NT2/D1 (cell line): ENCODE measurements around the gene HSD17B1.
"Not testable (repeated sequence)": the region's sequence is repeated elsewhere in the genome, so short reads cannot be mapped to it uniquely, and the experiment has no call there.

Experiments
- DNase-seq: peaks from one replicate; pipeline ENCODE4 v3.0.0-alpha.2; 2011; ENCODE audit warnings: low read depth, low spot score
- H3K27me3 ChIP-seq: 2 replicates; pipeline ENCODE4 v1.6.0; 2011; ENCODE audit warnings: mild to moderate bottlenecking; ENCODE audit not compliant: insufficient read length, insufficient read depth
- H3K36me3 ChIP-seq: 2 replicates; pipeline ENCODE4 v1.6.1; 2011; ENCODE audit warnings: mild to moderate bottlenecking, low read length, mixed read lengths; ENCODE audit not compliant: insufficient read depth, insufficient read length
- H3K4me1 ChIP-seq: 2 replicates; pipeline ENCODE4 v1.5.1; 2011; ENCODE audit not compliant: insufficient read depth, insufficient read length
- H3K4me3 ChIP-seq: 2 replicates; pipeline ENCODE4 v1.5.1; 2011; ENCODE audit warnings: low read depth; ENCODE audit not compliant: insufficient read length
- H3K9ac ChIP-seq: 2 replicates; pipeline ENCODE4 v1.6.0; 2011; ENCODE audit warnings: low read depth; ENCODE audit not compliant: insufficient read length
- H3K9me3 ChIP-seq: 2 replicates; pipeline ENCODE4 v1.5.1; 2011; ENCODE audit warnings: mild to moderate bottlenecking, low read length; ENCODE audit not compliant: insufficient read depth
- SUZ12 ChIP-seq: IDR thresholded peaks from 2 replicates; pipeline ENCODE4 v1.6.1; 2011; ENCODE audit not compliant: insufficient read length, insufficient read depth; ENCODE audit errors: extremely low read depth
- YY1 ChIP-seq: IDR thresholded peaks from 2 replicates; pipeline ENCODE4 v1.6.1; 2011; ENCODE audit not compliant: insufficient read length, insufficient read depth
- ZNF274 ChIP-seq: IDR thresholded peaks from 2 replicates; pipeline ENCODE4 v1.6.1; 2011; ENCODE audit warnings: mild to moderate bottlenecking, low read depth, low read length

The HSD17B1 gene

DNA sequence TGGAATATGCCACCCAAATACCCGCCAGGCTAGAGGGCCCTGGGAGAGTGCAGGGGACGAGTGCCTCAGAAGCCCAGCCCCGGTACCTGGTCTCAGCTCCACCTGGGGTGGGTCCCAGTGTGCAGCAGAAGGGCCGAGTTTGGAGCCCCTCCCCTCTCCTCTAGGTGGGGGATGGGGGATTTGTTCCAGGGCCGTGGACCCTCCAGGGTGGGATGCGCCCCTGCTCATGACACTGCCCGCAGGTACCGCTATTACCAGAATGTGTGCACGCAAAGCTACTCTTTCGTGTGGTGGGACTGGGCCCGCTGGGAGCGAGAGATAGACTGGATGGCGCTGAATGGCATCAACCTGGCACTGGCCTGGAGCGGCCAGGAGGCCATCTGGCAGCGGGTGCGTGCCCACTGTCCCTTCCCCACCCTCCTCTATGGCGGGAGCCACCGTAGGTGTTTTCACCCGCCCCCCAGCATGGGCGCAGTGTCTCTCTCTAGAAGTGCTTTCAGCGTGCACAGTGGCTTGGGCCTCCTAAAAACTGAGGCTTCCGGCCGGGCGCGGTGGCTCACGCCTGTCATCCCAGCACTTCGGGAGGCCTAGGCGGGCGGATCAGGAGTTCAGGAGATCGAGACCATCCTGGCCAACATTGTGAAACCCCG lies 15.4 kb upstream of the HSD17B1 start:
- H3K36me3 ChIP-seq = peaks cover 32% of the 10 kb centered on the region
- H3K9ac ChIP-seq = peak overlapping the region; percentile 85
- no peak for DNase-seq
- H3K27me3 ChIP-seq = no peaks in the 10 kb centered on the region
- H3K9me3 ChIP-seq = no peaks in the 10 kb centered on the region
- H3K4me3 ChIP-seq = peak overlapping the region; percentile 75
- TF ChIP-seq YY1 (no peak), ZNF274 (no peak), SUZ12 (no peak)
- H3K4me1 ChIP-seq = peaks cover 14% of the 10 kb centered on the region

DNA sequence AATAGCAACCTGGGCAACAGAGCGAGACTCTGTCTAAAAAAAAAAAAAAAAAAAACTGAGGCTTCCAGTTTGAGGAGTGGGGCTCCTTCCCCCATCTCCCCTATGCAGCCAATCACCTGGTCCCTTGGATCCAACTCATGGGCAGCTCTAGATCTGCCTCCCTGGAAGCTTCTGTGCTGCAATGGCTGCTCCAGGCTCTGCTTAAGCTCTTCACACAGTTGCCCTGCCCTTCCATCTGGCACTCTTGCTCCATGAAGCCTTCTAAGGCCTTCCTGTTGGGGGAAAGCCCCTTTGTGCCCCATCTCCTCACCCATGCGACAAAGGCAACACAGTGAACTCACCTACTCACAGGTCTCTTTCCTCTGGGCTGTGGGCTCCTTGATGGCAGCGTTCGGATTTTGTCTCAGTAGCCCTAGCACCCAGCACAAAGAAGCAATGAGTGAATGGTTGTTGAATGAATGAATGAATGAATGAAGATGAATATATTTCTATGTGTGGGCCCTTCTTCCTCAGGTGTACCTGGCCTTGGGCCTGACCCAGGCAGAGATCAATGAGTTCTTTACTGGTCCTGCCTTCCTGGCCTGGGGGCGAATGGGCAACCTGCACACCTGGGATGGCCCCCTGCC lies 14.8 kb upstream of the HSD17B1 start:
- Histone ChIP-seq H3K9ac (peak overlapping the region; percentile 42), H3K27me3 (no peaks in the 10 kb centered on the region), H3K4me1 (peaks cover 14% of the 10 kb centered on the region), H3K4me3 (no peak overlapping the region), H3K36me3 (peaks cover 38% of the 10 kb centered on the region), H3K9me3 (no peaks in the 10 kb centered on the region)
- DNase-seq = no peak
- TF ChIP-seq SUZ12 (no peak), ZNF274 (no peak), YY1 (no peak)

DNA sequence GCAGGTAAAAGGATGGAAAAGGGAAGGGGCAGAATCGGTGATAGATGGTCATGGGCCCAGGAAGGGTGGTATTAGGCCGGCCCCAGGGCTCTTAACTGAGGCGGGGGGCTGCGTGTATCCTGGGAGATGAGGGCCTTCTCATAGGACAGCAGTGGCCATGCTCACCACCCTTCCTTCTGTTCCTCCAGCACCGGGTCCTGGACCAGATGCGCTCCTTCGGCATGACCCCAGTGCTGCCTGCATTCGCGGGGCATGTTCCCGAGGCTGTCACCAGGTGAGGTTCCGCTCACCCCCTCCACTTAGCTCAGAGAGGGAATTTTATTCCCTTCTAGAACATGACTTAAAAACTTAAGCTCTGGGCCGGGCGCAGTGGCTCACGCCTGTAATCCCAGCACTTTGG lies 14.2 kb upstream of the HSD17B1 start:
- Histone ChIP-seq H3K9me3 (no peaks in the 10 kb centered on the region), H3K9ac (peak overlapping the region; percentile 29), H3K27me3 (no peaks in the 10 kb centered on the region), H3K4me3 (no peak overlapping the region), H3K36me3 (peaks cover 44% of the 10 kb centered on the region), H3K4me1 (peaks cover 14% of the 10 kb centered on the region)
- no peak for TF ChIP-seq SUZ12
- TF ChIP-seq ZNF274 = no peak
- TF ChIP-seq YY1 = no peak
- DNase-seq = no peak

DNA sequence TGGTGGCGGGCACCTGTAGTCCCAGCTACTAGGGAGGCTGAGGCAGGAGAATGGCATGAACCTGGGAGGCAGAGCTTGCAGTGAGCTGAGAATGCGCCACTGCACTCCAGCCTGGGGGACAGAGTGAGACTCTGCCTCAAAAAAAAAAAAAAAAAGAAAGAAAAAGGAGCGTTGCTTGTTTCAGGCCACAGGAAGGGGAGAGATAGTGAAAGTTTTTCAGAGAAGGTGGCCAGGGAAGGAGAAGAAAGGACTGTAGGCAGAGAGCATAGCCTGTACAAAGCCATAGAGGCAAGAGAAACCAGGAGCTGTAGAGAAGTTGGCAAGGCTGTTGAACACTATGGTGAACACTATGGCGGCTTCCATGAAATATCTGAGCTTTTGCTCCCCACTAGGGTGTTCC lies 12.2 kb upstream of the HSD17B1 start:
- not testable (repeated sequence) for H3K9me3 ChIP-seq, H3K27me3 ChIP-seq, DNase-seq, H3K4me1 ChIP-seq, H3K4me3 ChIP-seq, H3K9ac ChIP-seq
- peaks cover 60% of the 10 kb centered on the region for H3K36me3 ChIP-seq

DNA sequence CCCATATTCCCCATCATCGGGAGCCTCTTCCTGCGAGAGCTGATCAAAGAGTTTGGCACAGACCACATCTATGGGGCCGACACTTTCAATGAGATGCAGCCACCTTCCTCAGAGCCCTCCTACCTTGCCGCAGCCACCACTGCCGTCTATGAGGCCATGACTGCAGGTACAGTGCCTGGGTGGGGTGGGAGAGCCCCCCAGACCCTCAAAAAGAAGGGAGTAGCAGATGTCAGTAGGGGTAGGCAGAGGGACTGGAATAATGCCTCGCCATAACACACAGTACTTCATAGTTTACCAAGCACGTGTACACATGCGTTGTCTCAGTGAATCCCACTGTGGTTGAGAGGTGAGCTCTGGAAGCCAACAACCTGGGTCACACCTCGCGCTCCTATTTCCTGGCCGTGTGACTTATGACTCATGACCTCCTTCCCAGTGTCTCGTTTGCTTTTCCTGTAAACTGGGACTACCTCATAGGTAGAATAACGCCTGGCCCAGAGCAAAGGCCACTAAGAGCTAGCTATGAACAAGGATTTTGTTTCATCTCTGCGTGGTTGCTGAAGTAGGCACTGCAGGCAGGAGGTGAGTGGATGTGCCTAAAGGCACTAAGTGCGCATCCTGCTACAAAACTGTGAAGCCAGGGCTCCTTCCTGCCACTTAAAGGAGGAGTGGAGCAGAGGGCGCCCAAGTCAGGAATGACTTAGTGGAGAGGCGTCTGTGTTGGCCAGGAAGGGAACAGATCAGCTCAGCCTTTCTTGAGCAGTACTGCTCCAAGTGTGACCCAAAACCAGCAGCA lies 11.5 kb upstream of the HSD17B1 start:
- Histone ChIP-seq H3K4me3 (no peak overlapping the region), H3K4me1 (peaks cover 9% of the 10 kb centered on the region), H3K36me3 (peaks cover 60% of the 10 kb centered on the region), H3K27me3 (no peaks in the 10 kb centered on the region), H3K9me3 (no peaks in the 10 kb centered on the region), H3K9ac (no peak overlapping the region)
- TF ChIP-seq ZNF274 (no peak), YY1 (no peak), SUZ12 (no peak)
- no peak for DNase-seq

DNA sequence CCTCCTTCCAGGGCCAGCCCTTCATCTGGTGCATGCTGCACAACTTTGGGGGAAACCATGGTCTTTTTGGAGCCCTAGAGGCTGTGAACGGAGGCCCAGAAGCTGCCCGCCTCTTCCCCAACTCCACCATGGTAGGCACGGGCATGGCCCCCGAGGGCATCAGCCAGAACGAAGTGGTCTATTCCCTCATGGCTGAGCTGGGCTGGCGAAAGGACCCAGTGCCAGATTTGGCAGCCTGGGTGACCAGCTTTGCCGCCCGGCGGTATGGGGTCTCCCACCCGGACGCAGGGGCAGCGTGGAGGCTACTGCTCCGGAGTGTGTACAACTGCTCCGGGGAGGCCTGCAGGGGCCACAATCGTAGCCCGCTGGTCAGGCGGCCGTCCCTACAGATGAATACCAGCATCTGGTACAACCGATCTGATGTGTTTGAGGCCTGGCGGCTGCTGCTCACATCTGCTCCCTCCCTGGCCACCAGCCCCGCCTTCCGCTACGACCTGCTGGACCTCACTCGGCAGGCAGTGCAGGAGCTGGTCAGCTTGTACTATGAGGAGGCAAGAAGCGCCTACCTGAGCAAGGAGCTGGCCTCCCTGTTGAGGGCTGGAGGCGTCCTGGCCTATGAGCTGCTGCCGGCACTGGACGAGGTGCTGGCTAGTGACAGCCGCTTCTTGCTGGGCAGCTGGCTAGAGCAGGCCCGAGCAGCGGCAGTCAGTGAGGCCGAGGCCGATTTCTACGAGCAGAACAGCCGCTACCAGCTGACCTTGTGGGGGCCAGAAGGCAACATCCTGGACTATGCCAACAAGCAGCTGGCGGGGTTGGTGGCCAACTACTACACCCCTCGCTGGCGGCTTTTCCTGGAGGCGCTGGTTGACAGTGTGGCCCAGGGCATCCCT lies 9.3 kb upstream of the HSD17B1 start:
- H3K9ac ChIP-seq = no peak overlapping the region
- peaks cover 3% of the 10 kb centered on the region for H3K4me1 ChIP-seq
- DNase-seq = no peak
- H3K4me3 ChIP-seq = no peak overlapping the region
- H3K36me3 ChIP-seq = peaks cover 53% of the 10 kb centered on the region
- no peaks in the 10 kb centered on the region for H3K27me3 ChIP-seq
- TF ChIP-seq SUZ12 = no peak
- no peak for TF ChIP-seq YY1
- TF ChIP-seq ZNF274 = no peak
- no peaks in the 10 kb centered on the region for H3K9me3 ChIP-seq

DNA sequence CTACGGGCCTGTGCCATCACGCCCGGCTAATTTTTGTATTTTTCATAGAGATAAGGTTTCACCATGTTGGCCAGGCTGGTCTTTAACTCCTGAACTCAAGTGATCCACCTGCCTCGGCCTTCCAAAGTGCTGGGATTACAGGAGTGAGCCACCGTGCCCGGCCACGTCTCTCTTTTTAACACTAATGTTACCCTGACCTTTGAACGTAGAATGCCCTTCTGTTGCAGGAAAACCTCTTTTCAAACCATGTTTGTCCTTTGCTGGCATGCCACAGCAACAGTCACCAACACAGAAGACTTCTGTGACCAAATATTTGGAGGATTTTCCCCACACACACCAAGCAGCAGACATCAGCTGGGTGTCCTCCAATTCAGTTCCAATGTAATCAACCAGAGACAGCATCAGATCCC lies 7.8 kb upstream of the HSD17B1 start:
- Histone ChIP-seq H3K9ac (no peak overlapping the region), H3K4me1 (peaks cover 3% of the 10 kb centered on the region), H3K9me3 (no peaks in the 10 kb centered on the region), H3K27me3 (no peaks in the 10 kb centered on the region), H3K36me3 (peaks cover 40% of the 10 kb centered on the region), H3K4me3 (no peak overlapping the region)
- no peak for DNase-seq
- TF ChIP-seq ZNF274 (no peak), YY1 (no peak), SUZ12 (no peak)

DNA sequence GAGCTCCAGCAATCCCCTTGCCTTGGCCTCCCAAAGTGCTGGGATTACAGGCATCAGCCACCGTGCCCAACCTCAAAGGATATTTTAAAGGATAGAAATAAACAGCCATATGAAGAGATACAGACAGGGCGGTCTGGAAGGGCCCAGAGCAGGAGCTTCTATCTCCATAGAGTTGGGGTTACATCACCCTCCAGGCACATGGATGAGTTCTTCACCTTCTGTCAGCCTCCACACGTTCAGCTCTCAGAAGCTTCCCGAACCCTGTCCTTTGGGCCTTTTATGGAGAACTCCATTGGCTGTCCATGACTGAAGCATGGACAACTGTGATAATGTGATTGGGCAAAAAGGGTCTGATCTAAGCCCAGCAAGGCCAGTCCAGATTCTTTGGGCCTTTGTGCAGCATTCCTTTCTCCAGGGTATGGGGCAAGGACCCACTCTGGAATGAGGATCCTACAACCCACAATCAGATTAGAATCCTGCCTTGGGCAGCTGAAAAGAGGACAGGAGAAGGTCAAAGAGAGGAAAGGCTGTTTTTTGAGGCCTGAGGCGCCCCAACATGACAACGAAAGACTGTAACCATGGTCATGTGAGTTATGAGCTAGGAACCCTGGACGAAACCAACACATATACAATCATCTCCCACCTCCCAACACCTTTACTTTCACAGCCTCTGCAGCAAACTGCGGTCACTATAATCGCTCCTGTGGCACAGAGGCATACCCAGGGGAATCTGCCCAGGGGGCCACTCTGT lies 6.8 kb upstream of the HSD17B1 start:
- H3K9me3 ChIP-seq, H3K4me1 ChIP-seq, DNase-seq, H3K4me3 ChIP-seq, H3K9ac ChIP-seq, H3K27me3 ChIP-seq: not testable (repeated sequence)
- peaks cover 38% of the 10 kb centered on the region for H3K36me3 ChIP-seq
